Astrocyte of the cerebellum (primary cell): ENCODE data around the gene GLRX.

Experiments used
- DNase-seq: peaks from one replicate; pipeline ENCODE4 v3.0.0-alpha.2; 2011; ENCODE audit warnings: low read depth
- H3K4me3 ChIP-seq: 2 replicates; pipeline ENCODE4 v1.5.1; 2011; ENCODE audit warnings: mild to moderate bottlenecking, low read depth, low read length, moderate library complexity
- CTCF ChIP-seq: IDR thresholded peaks from 2 replicates; pipeline ENCODE4 v1.5.1; 2012; ENCODE audit warnings: low read length, low read depth, moderate library complexity, mild to moderate bottlenecking; ENCODE audit errors: missing control alignments
- in situ Hi-C: cut with HindIII; loops from 2 replicates; pipeline ENCODE4 v1.10.0; 2017; ENCODE audit warnings: low sequenced_read_pairs

The GLRX gene

GRCh38 chr5:95808686-95809413, 13.7 kb downstream of the GLRX start:
- in situ Hi-C loops: no loop called here
- H3K4me3 ChIP-seq: no peak overlapping the region
- DNase-seq: no peak
- no peak for TF ChIP-seq CTCF

- in situ Hi-C loops: no loop called here
- TF ChIP-seq CTCF: no peak
- no peak overlapping the region for H3K4me3 ChIP-seq
- no peak for DNase-seq
Measured at GRCh38 chr5:95808013-95808685, 14.4 kb downstream of the GLRX start.

GRCh38 chr5:95806687-95807086, 15.8 kb downstream of the GLRX start:
- in situ Hi-C loops: no loop called here
- H3K4me3 ChIP-seq: no peak overlapping the region
- no peak for DNase-seq
- TF ChIP-seq CTCF: no peak

- no peak overlapping the region for H3K4me3 ChIP-seq
- no peak for TF ChIP-seq CTCF
- DNase-seq: no peak
- in situ Hi-C loops: no loop called here
Measured at GRCh38 chr5:95804736-95805539, 17.6 kb downstream of the GLRX start.

GRCh38 chr5:95803271-95804148, 19.0 kb downstream of the GLRX start:
- DNase-seq: no peak
- in situ Hi-C loops: no loop called here
- no peak for TF ChIP-seq CTCF
- H3K4me3 ChIP-seq: no peak overlapping the region

- no peak for TF ChIP-seq CTCF
- in situ Hi-C loops: no loop called here
- DNase-seq: no peak
Measured at GRCh38 chr5:95801961-95802360, 20.6 kb downstream of the GLRX start.

More at GRCh38 chr5:95801961-95802360, 20.6 kb downstream of the GLRX start:
- no peak overlapping the region for H3K4me3 ChIP-seq
